Brain microvascular endothelial cell (primary cell): ENCODE data around the gene TIGD2.

Experiments used
- DNase-seq: peaks from one replicate; pipeline ENCODE4 v3.0.0-alpha.2; 2020
- H3K27ac ChIP-seq: fragments of 250-450 bp; sonication (Bioruptor Pico); 2 replicates; pipeline ENCODE4 v1.5.1; 2020; ENCODE audit warnings: mild to moderate bottlenecking, moderate library complexity
- H3K27me3 ChIP-seq: fragments of 250-450 bp; sonication (Bioruptor Pico); replicated peaks from 2 replicates; pipeline ENCODE4 v1.5.1; 2020; ENCODE audit warnings: mild to moderate bottlenecking
- H3K36me3 ChIP-seq: fragments of 250-450 bp; sonication (Bioruptor Pico); replicated peaks from 2 replicates; pipeline ENCODE4 v1.5.1; 2020; ENCODE audit warnings: mild to moderate bottlenecking
- H3K4me3 ChIP-seq: 2 replicates; pipeline ENCODE4 v1.5.1; 2011; ENCODE audit warnings: low read depth, mild to moderate bottlenecking, control low read depth, low read length, moderate library complexity
- CTCF ChIP-seq: IDR thresholded peaks from 2 replicates; pipeline ENCODE4 v1.5.1; 2011; ENCODE audit warnings: low read depth, mild to moderate bottlenecking, moderate library complexity, low read length, control low read depth, inconsistent platforms; ENCODE audit errors: missing control alignments
- in situ Hi-C: cut with HindIII; loops from 2 replicates; pipeline ENCODE4 v1.10.0; 2017; ENCODE audit warnings: low sequenced_read_pairs, low pct_ligation_motif_present

Gene TIGD2

GRCh38 chr4:89110986-89111832, at the start of gene TIGD2:
Gene TIGD2, plus strand, starts transcription at chr4:89111533. Its CDS starts 1,442 bp downstream, at chr4:89112975.
- H3K36me3 ChIP-seq = no peaks in the 10 kb centered on the region
- TF ChIP-seq CTCF = peak; percentile 80
- peaks cover 14% of the 10 kb centered on the region for H3K27me3 ChIP-seq
- DNase-seq = peak; percentile 61
- in situ Hi-C loops = no loop called here
- peak within 1 kb of the TSS; percentile 75 for H3K4me3 ChIP-seq
- peak within 1 kb of the TSS; percentile 67 for H3K27ac ChIP-seq

- Histone ChIP-seq H3K27ac (no peak overlapping the region), H3K4me3 (no peak overlapping the region), H3K36me3 (no peaks in the 10 kb centered on the region), H3K27me3 (no peaks in the 10 kb centered on the region)
- no peak for TF ChIP-seq CTCF
- in situ Hi-C loops = no loop called here
- DNase-seq = no peak
Measured at GRCh38 chr4:89064848-89065247, 46.5 kb upstream of the TIGD2 start.

GRCh38 chr4:89067417-89067816, 43.9 kb upstream of the TIGD2 start:
- no peak overlapping the region for H3K4me3 ChIP-seq
- no peak for TF ChIP-seq CTCF
- no peaks in the 10 kb centered on the region for H3K27me3 ChIP-seq
- H3K27ac ChIP-seq = no peak overlapping the region
- no peak for DNase-seq
- in situ Hi-C loops = no loop called here
- no peaks in the 10 kb centered on the region for H3K36me3 ChIP-seq

GRCh38 chr4:89069481-89069880, 41.9 kb upstream of the TIGD2 start:
- no peak for TF ChIP-seq CTCF
- DNase-seq = no peak
- H3K27ac ChIP-seq = no peak overlapping the region
- no peak overlapping the region for H3K4me3 ChIP-seq
- in situ Hi-C loops = no loop called here
- no peaks in the 10 kb centered on the region for H3K27me3 ChIP-seq
- no peaks in the 10 kb centered on the region for H3K36me3 ChIP-seq

GRCh38 chr4:89070041-89070440, 41.3 kb upstream of the TIGD2 start:
- no peak for DNase-seq
- TF ChIP-seq CTCF = no peak
- Histone ChIP-seq H3K27me3 (no peaks in the 10 kb centered on the region), H3K36me3 (no peaks in the 10 kb centered on the region), H3K27ac (no peak overlapping the region), H3K4me3 (no peak overlapping the region)
- in situ Hi-C loops = no loop called here
